Erythroblast (primary cell): ENCODE measurements around the gene KRT2.

Experiments used
- GATA1 ChIP-seq: IDR thresholded peaks from 2 replicates; pipeline ENCODE4 v1.6.1; 2011; ENCODE audit warnings: low read depth, mild to moderate bottlenecking, control low read depth, low read length, moderate library complexity
- POLR2A ChIP-seq: IDR thresholded peaks from 2 replicates; pipeline ENCODE4 v1.6.1; 2011; ENCODE audit warnings: mild to moderate bottlenecking, low read length

DNA sequence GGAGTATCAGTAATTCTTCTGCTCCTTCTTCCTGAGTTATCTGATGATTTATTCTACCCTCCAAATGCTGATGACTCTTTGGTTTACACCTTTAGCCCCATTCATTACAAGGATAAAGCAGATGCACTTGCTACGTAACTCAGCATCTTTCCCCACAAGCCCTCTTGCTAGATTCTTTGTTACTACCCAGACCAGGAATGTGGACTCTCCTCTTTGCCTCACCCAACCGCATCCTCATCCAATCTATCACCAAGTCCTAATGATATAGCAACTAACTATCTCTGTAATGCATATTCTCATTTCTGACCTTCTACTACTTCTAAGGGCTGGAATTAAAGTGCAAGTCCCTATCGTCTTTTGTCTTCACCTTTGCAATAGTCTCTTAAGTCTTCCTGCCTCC, 18.9 kb upstream of the KRT2 start:
- TF ChIP-seq POLR2A (no peak), GATA1 (no peak)
